HAP-1 (cell line): ENCODE results near the gene DSG1.

Source experiments
- DNase-seq, 2 experiments: peaks; one replicate each; pipeline ENCODE4 v3.0.0-alpha.2; 2016 to 2020; ENCODE audit warnings: low spot score in 2 of 2
- H3K27me3 ChIP-seq: fragments of 250-450 bp; sonication (Bioruptor Pico); 2 replicates; pipeline ENCODE4 v1.5.1; 2020; ENCODE audit warnings: low read depth, mild to moderate bottlenecking, moderate library complexity
- H3K36me3 ChIP-seq: fragments of 250-450 bp; sonication (Bioruptor Pico); replicated peaks from 2 replicates; pipeline ENCODE4 v1.5.1; 2020; ENCODE audit warnings: mild to moderate bottlenecking
- H3K4me1 ChIP-seq: fragments of 250-450 bp; sonication (Bioruptor Pico); 2 replicates; pipeline ENCODE4 v1.5.1; 2020; ENCODE audit warnings: mild to moderate bottlenecking
- H3K4me3 ChIP-seq: fragments of 250-450 bp; sonication (Bioruptor Pico); 2 replicates; pipeline ENCODE4 v1.5.1; 2020; ENCODE audit warnings: mild to moderate bottlenecking, moderate library complexity
- H3K9me3 ChIP-seq: fragments of 250-450 bp; sonication (Bioruptor Pico); 2 replicates; pipeline ENCODE4 v1.5.1; 2020; ENCODE audit warnings: mild to moderate bottlenecking, moderate library complexity
- in situ Hi-C: fragments of 300-500 bp; cut with MboI; formaldehyde crosslinking; loops from 3 replicates; pipeline ENCODE4 v1.14.3; 2020; ENCODE audit warnings: low sequenced_read_pairs, inconsistent platforms, mixed read lengths

DSG1 gene

GRCh38 chr18:31373641-31374040 is 55.7 kb downstream of the DSG1 start:
- H3K4me3 ChIP-seq: no peak overlapping the region
- in situ Hi-C loops: no loop called here
- H3K36me3 ChIP-seq: no peaks in the 10 kb centered on the region
- H3K27me3 ChIP-seq: no peaks in the 10 kb centered on the region
- no peaks in the 10 kb centered on the region for H3K9me3 ChIP-seq
- DNase-seq: no peak
- no peaks in the 10 kb centered on the region for H3K4me1 ChIP-seq

DNA sequence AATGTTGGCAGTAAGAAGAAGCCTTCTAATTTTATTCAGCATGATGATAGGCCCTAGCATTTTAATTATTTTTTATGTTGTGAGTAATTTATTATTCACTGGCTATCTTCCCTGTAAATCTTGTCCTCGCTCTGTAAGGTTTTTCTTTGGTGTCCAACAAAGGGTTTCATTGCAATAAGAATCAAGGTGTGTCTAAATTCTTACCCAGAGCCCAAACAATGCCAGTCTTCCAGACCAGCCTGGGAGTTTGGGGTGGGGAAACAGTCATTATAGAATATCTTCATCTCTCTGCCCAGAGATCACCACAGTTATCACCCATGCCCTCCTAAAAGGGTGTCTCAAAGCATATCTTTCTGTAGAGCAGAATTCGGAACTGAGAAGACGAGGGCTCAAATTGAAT is 58.5 kb downstream of the DSG1 start, which contains the start of gene DSG4:
TSS of gene DSG4 (plus strand) at position 301 of the 400 bp plus-strand sequence. CDS start 135 bp downstream, outside the sequence.
- in situ Hi-C loops: no loop called here
- H3K4me3 ChIP-seq: no peak within 1 kb of the TSS
- no peaks in the 10 kb centered on the region for H3K9me3 ChIP-seq
- H3K4me1 ChIP-seq: no peaks in the 10 kb centered on the region
- no peak for DNase-seq
- H3K27me3 ChIP-seq: no peaks in the 10 kb centered on the region
- H3K36me3 ChIP-seq: no peaks in the 10 kb centered on the region

DNA sequence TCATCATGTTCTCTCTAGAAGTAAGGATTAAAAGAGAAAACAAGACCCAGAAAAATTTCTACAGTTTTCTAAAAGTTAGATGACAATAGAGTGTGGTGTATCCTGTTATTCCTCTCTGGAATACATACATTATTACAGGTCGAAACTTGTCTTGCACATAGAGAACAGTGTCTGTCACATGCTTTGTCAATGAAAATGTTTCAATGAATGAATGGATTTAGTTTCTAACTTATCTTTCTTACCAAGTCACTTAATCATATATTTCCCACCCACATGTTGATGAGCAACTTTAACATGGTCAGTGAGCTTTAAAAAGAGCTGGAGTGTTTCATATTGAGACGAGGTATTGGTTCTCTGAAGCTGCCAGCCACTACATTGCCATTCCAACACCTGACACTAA is 63.0 kb downstream of the DSG1 start:
- H3K9me3 ChIP-seq: no peaks in the 10 kb centered on the region
- H3K4me1 ChIP-seq: peaks cover 3% of the 10 kb centered on the region
- no peak overlapping the region for H3K4me3 ChIP-seq
- in situ Hi-C loops: no loop called here
- DNase-seq: no peak
- no peaks in the 10 kb centered on the region for H3K36me3 ChIP-seq
- H3K27me3 ChIP-seq: no peaks in the 10 kb centered on the region

DNA sequence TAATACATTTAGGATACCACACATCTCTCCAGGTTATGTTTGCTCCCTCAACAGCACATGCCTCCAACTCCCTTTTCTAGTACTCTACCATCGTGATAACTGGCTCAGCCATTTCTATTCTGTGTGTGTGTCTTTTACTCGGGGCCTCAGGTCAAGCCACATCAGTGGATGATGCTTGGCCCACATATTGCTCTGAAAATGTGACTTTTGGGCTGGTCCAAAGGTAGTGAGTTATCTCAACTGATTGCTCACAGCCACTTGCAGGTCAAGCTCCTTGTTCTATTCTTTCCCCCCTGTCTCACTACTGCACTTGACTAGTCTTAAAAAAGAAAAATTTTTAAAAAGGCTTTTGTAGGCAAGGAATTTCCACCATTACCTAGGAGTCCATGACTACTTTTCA is 64.1 kb downstream of the DSG1 start:
- no peaks in the 10 kb centered on the region for H3K36me3 ChIP-seq
- H3K9me3 ChIP-seq: no peaks in the 10 kb centered on the region
- H3K4me3 ChIP-seq: no peak overlapping the region
- H3K27me3 ChIP-seq: no peaks in the 10 kb centered on the region
- DNase-seq: no peak
- in situ Hi-C loops: no loop called here
- peaks cover 3% of the 10 kb centered on the region for H3K4me1 ChIP-seq

- in situ Hi-C loops: no loop called here
- no peaks in the 10 kb centered on the region for H3K36me3 ChIP-seq
Measured at GRCh38 chr18:31386741-31387140, 68.8 kb downstream of the DSG1 start.

DNA sequence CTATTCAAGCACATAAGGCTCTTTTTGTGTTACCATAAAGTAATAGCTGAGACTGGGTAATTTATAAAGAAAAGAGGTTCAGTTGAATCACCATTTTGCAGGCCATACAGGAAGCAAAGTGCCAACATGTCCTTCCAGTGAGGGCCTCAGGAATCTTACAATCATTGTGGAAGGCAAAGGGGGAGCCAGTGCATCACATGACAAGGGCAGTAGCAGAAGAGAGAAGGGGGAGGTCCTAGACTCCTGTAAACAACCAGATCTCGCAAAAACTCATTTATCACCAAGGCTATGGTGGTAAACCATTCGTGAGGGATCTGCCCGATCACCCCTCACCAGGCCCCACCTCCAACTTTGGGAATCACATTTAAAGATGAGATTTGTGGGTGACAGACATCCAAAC is 75.3 kb downstream of the DSG1 start:
- no peak overlapping the region for H3K4me3 ChIP-seq
- no peaks in the 10 kb centered on the region for H3K27me3 ChIP-seq
- no peak for DNase-seq
- in situ Hi-C loops: no loop called here
- peaks cover 5% of the 10 kb centered on the region; the same call in 1 of the 2 replicates for H3K4me1 ChIP-seq
- H3K36me3 ChIP-seq: no peaks in the 10 kb centered on the region
- no peaks in the 10 kb centered on the region for H3K9me3 ChIP-seq

More at GRCh38 chr18:31386741-31387140, 68.8 kb downstream of the DSG1 start:
- no peak overlapping the region for H3K4me3 ChIP-seq
- no peak for DNase-seq
- no peaks in the 10 kb centered on the region for H3K27me3 ChIP-seq
- peaks cover 3% of the 10 kb centered on the region for H3K4me1 ChIP-seq
- no peaks in the 10 kb centered on the region for H3K9me3 ChIP-seq

GRCh38 chr18:31396796-31397612 is 79.0 kb downstream of the DSG1 start:
- no peaks in the 10 kb centered on the region for H3K9me3 ChIP-seq
- in situ Hi-C loops: no loop called here
- no peak for DNase-seq
- peaks cover 5% of the 10 kb centered on the region; the same call in 1 of the 2 replicates for H3K4me1 ChIP-seq
- no peaks in the 10 kb centered on the region; the same call in 1 of the 2 replicates for H3K27me3 ChIP-seq
- H3K36me3 ChIP-seq: no peaks in the 10 kb centered on the region
- no peak overlapping the region for H3K4me3 ChIP-seq

GRCh38 chr18:31398191-31398590 is 80.2 kb downstream of the DSG1 start:
- Histone ChIP-seq H3K4me3 (no peak overlapping the region), H3K27me3 (no peaks in the 10 kb centered on the region; the same call in 1 of the 2 replicates), H3K36me3 (no peaks in the 10 kb centered on the region), H3K4me1 (peaks cover 5% of the 10 kb centered on the region; the same call in 1 of the 2 replicates), H3K9me3 (no peaks in the 10 kb centered on the region)
- in situ Hi-C loops: no loop called here
- DNase-seq: no peak

- in situ Hi-C loops: no loop called here
- Histone ChIP-seq H3K4me3 (no peak overlapping the region), H3K36me3 (no peaks in the 10 kb centered on the region), H3K9me3 (no peaks in the 10 kb centered on the region), H3K4me1 (peaks cover 5% of the 10 kb centered on the region; the same call in 1 of the 2 replicates), H3K27me3 (no peaks in the 10 kb centered on the region; the same call in 1 of the 2 replicates)
- no peak for DNase-seq
Measured at GRCh38 chr18:31399306-31400032, 81.5 kb downstream of the DSG1 start.

GRCh38 chr18:31401156-31402025 is 83.4 kb downstream of the DSG1 start:
- in situ Hi-C loops: no loop called here
- no peak for DNase-seq
- H3K36me3 ChIP-seq: no peaks in the 10 kb centered on the region

GRCh38 chr18:31402026-31402373 is 84.0 kb downstream of the DSG1 start:
- H3K9me3 ChIP-seq: no peaks in the 10 kb centered on the region
- no peak overlapping the region for H3K4me3 ChIP-seq
- no peaks in the 10 kb centered on the region; the same call in 1 of the 2 replicates for H3K27me3 ChIP-seq
- peaks cover 5% of the 10 kb centered on the region; the same call in 1 of the 2 replicates for H3K4me1 ChIP-seq
- H3K36me3 ChIP-seq: no peaks in the 10 kb centered on the region
- DNase-seq: no peak
- in situ Hi-C loops: no loop called here

More at GRCh38 chr18:31401156-31402025, 83.4 kb downstream of the DSG1 start:
- H3K9me3 ChIP-seq: no peaks in the 10 kb centered on the region
- peaks cover 5% of the 10 kb centered on the region; the same call in 1 of the 2 replicates for H3K4me1 ChIP-seq
- no peaks in the 10 kb centered on the region; the same call in 1 of the 2 replicates for H3K27me3 ChIP-seq
- no peak overlapping the region for H3K4me3 ChIP-seq

GRCh38 chr18:31403409-31403808 is 85.4 kb downstream of the DSG1 start:
- DNase-seq: no peak
- Histone ChIP-seq H3K9me3 (no peaks in the 10 kb centered on the region), H3K4me1 (no peaks in the 10 kb centered on the region; the same call in 1 of the 2 replicates), H3K4me3 (no peak overlapping the region), H3K27me3 (no peaks in the 10 kb centered on the region; the same call in 1 of the 2 replicates), H3K36me3 (no peaks in the 10 kb centered on the region)
- in situ Hi-C loops: no loop called here
